IPS-18c (cell line): ENCODE data around the gene SGTA.
A peak's percentile ranks its signal among the peaks of the same experiment; 100 is the strongest.
"Not testable (repeated sequence)": the region's sequence is repeated elsewhere in the genome, so short reads cannot be mapped to it uniquely, and the experiment has no call there.

ENCODE experiments used
- H3K4me3 ChIP-seq: 2 replicates; pipeline ENCODE4 v1.7.0; 2013; ENCODE audit warnings: low read depth, mild to moderate bottlenecking, low read length, moderate library complexity; ENCODE audit not compliant: insufficient read depth
- H3K9me3 ChIP-seq: one replicate; pipeline ENCODE4 v1.6.1; 2013; ENCODE audit warnings: mild to moderate bottlenecking, low read length, moderate library complexity; ENCODE audit not compliant: control insufficient read depth, insufficient read depth

Gene SGTA

GRCh38 chr19:2782936-2783780 lies at the start of gene SGTA:
Gene SGTA, minus strand, starts transcription at chr19:2783273. Its CDS starts 14,205 bp downstream, at chr19:2769068.
- H3K4me3 ChIP-seq: peak within 1 kb of the TSS; percentile 99
- H3K9me3 ChIP-seq: peaks cover 2% of the 10 kb centered on the region

DNA sequence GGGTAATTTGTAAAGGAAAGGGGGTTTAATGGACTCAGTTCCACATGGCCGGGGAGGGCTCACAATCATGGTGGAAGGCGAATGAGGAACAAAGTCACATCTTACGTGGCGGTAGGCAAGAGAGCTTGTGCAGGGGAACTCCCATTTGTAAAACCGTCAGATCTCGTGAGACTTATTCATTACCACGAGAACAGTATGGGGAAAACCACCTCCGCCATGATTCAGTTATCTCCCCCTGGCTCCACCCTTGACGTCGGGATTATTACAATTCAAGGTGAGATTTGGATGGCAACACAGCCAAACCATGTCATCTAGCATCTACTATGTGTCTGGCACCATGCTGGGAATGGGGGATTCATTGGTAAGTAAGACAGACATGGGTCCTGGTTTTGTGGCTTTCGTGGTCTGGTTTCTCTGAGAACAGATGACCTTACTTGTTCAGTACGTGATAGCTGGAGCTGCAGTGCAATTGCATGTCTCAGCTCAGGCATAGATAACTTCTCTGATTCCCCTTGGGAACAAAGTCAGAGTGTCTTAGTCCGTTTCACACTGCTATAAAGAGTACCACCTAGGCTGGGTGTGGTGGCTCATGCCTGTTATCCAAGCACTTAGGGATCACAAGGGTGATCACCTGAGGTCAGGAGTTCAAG lies 44.9 kb upstream of the SGTA start:
- Histone ChIP-seq H3K4me3 (no peak overlapping the region), H3K9me3 (peaks cover 3% of the 10 kb centered on the region)

GRCh38 chr19:2827022-2827421 lies 43.9 kb upstream of the SGTA start:
- H3K4me3 ChIP-seq: no peak overlapping the region
- peaks cover 3% of the 10 kb centered on the region for H3K9me3 ChIP-seq

GRCh38 chr19:2824129-2824528 lies 41.1 kb upstream of the SGTA start:
- H3K9me3 ChIP-seq: peaks cover 2% of the 10 kb centered on the region
- H3K4me3 ChIP-seq: no peak overlapping the region

GRCh38 chr19:2823646-2824045 lies 40.6 kb upstream of the SGTA start:
- peaks cover 2% of the 10 kb centered on the region for H3K9me3 ChIP-seq
- no peak overlapping the region for H3K4me3 ChIP-seq

DNA sequence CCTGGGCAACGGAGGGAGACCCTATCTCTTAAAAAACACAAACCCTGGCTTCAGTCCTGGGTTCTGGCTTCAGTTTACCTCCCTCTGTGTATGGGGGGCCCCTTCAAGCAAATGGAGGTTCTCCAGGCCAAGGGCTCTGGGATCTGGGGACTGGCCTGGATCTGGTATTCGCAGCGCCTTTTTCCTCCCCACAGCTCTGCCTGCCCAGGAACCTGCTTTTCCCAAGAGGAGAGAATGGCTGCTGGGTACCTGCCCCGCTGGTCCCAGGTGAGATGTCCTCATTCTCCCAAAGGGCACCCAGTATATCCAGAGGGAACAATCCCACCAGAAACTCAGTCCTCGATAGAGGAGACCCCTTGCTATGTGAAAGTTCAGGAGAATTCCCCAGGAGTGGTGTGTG lies 39.8 kb upstream of the SGTA start:
- H3K4me3 ChIP-seq: no peak overlapping the region
- peaks cover 2% of the 10 kb centered on the region for H3K9me3 ChIP-seq

GRCh38 chr19:2820112-2820702 lies 37.1 kb upstream of the SGTA start:
- Histone ChIP-seq H3K9me3 (peaks cover 2% of the 10 kb centered on the region), H3K4me3 (peak overlapping the region; percentile 55)

DNA sequence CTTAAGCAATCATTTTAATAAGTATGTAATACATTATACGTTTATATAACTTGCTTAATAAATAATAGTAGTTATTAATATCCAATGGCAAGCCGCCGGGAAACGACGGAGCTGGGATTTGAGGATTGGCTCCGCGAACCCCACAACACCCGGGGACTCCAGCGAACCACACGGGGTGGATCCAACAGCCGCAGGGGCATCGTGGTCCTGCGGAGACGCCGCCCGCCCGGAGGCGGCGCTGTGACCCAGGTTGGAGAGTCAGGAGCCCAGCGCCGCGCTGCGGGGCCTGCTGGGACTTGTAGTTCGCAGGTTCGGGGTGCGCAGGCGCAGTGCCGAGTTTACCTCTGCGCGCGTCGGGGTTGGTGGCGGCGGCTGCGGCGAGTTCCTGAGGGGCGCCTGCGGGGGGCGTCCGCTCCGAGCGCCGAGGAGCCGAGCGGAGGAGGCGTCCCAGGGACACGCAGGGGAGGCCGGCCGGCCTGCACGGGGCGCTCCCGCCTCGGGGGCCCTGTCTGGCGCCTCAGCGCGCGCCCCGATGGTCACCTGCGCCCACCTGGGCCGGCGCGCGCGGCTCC lies 36.6 kb upstream of the SGTA start, which contains the start of gene ZNF554:
Gene ZNF554 (plus strand): TSS at position 329 of the 572 bp plus-strand sequence. CDS start 204 bp downstream, at position 533.
- H3K4me3 ChIP-seq: peak within 1 kb of the TSS; percentile 55
- peaks cover 2% of the 10 kb centered on the region for H3K9me3 ChIP-seq

GRCh38 chr19:2817237-2817829 lies 34.3 kb upstream of the SGTA start:
- H3K4me3 ChIP-seq, H3K9me3 ChIP-seq: not testable (repeated sequence)

- H3K4me3 ChIP-seq: no peak overlapping the region
- H3K9me3 ChIP-seq: peaks cover 2% of the 10 kb centered on the region
Observed at GRCh38 chr19:2816641-2817040, 33.6 kb upstream of the SGTA start.

GRCh38 chr19:2815923-2816322 lies 32.9 kb upstream of the SGTA start:
- Histone ChIP-seq H3K4me3 (no peak overlapping the region), H3K9me3 (no peaks in the 10 kb centered on the region)

DNA sequence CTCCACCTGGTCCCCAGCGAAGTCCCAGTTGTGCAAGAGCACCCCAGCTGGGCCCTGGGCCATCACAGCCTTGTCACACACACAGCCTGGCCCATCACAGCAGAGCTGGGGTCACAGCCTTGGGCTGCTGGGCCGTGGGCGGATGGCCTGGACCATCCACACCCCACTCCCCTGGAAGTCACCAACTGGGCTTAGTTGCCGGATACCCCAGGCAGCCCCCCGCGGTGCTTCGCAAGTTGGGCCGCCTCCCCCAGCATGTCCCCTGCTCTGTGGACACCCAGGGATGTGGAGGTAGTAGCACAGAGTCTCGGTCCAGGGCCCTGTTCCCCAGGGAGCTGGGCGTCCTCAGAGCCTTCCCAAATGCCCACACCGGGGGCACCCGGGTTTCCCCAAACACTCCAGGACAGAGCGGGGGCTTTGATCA lies 32.1 kb upstream of the SGTA start:
- Histone ChIP-seq H3K4me3 (no peak overlapping the region), H3K9me3 (no peaks in the 10 kb centered on the region)

GRCh38 chr19:2814426-2814825 lies 31.4 kb upstream of the SGTA start:
- no peaks in the 10 kb centered on the region for H3K9me3 ChIP-seq
- H3K4me3 ChIP-seq: no peak overlapping the region

GRCh38 chr19:2813235-2814160 lies 30.4 kb upstream of the SGTA start:
- H3K4me3 ChIP-seq: no peak overlapping the region
- no peaks in the 10 kb centered on the region for H3K9me3 ChIP-seq

GRCh38 chr19:2812414-2813234 lies 29.6 kb upstream of the SGTA start:
- Histone ChIP-seq H3K9me3 (no peaks in the 10 kb centered on the region), H3K4me3 (no peak overlapping the region)
